Naive thymus-derived CD8-positive, alpha-beta T cell (primary cell): Measurements from ENCODE around the gene RETREG3. TPM values are rescaled to one million over a fixed set of nuclear protein-coding genes. Genes with fewer than 3 reads are reported as not detected.
"Not testable (repeated sequence)": the region's sequence is repeated elsewhere in the genome, so short reads cannot be mapped to it uniquely, and the experiment has no call there.

Experiments used
- ATAC-seq, 2 donors: fragments of 150-1000 bp; cut with Tn5 transposase in 1 of 2; sonication (Bioruptor Pico), chemical (Tn5 transposase) in 1 of 2; 1 replicate in 1 of 2; 2 replicates in 1 of 2; pipeline ENCODE4 v1.10.0; 2021; ENCODE audit warnings: mild to moderate bottlenecking in 2 of 2, moderate library complexity in 2 of 2
- POLR2A ChIA-PET: fragments of 350-600 bp; sonication (Branson Sonifier 250); formaldehyde crosslinking; loops from one replicate; lab custom pipeline; 2021; ENCODE audit warnings: antibody characterized with exemption; lab: Charles Lee
- DNase-seq, 10 donors: peaks; one replicate each; pipeline versions ENCODE4 v3.0.0 to v3.0.0-alpha.2; 2020 to 2022
- H3K27ac Mint-ChIP-seq, 10 donors: one replicate each; pipeline ENCODE4 v1.8.0; 2020 to 2022; ENCODE audit warnings: mild to moderate bottlenecking in 10 of 10, mixed read lengths in 10 of 10, moderate library complexity in 4 of 10, inconsistent platforms in 1 of 10
- H3K27me3 Mint-ChIP-seq, 5 donors: one replicate each; pipeline ENCODE4 v1.8.0; 2021 to 2022; ENCODE audit warnings: mixed read lengths in 5 of 5
- H3K36me3 Mint-ChIP-seq, 3 donors: one replicate each; pipeline ENCODE4 v1.8.0; 2020 to 2022; ENCODE audit warnings: mixed read lengths in 3 of 3, mild to moderate bottlenecking in 2 of 3, inconsistent platforms in 1 of 3
- H3K4me1 Mint-ChIP-seq, 4 donors: one replicate each; pipeline ENCODE4 v1.8.0; 2021 to 2022; ENCODE audit warnings: mixed read lengths in 4 of 4
- H3K4me3 Mint-ChIP-seq, 10 donors: one replicate each; pipeline ENCODE4 v1.8.0; 2020 to 2022; ENCODE audit warnings: mild to moderate bottlenecking in 10 of 10, mixed read lengths in 10 of 10, moderate library complexity in 6 of 10, inconsistent platforms in 1 of 10
- H3K9me3 Mint-ChIP-seq, 9 donors: one replicate each; pipeline ENCODE4 v1.8.0; 2020 to 2022; ENCODE audit warnings: mixed read lengths in 9 of 9, mild to moderate bottlenecking in 3 of 9, inconsistent platforms in 1 of 9, moderate library complexity in 1 of 9
- polyA plus RNA-seq, 3 donors: library from polyadenylated mRNA; unstranded; fragments of 300-500 nt; fragmentation: Illumina TruSeq; gene quantifications; one replicate each; pipeline ENCODE4 v1.2.3, GENCODE V29; 2021
- total RNA-seq, 8 experiments: library from RNA in 2 of 8; stranded (reverse) in 2 of 8; gene quantifications; one replicate each; pipeline ENCODE4 v1.2.3 and lab custom pipeline; 2021 to 2026

The RETREG3 gene
- total and polyA plus RNA-seq, 5 experiments from 2014 or later, result 119 to 147 (median 131) TPM

DNA sequence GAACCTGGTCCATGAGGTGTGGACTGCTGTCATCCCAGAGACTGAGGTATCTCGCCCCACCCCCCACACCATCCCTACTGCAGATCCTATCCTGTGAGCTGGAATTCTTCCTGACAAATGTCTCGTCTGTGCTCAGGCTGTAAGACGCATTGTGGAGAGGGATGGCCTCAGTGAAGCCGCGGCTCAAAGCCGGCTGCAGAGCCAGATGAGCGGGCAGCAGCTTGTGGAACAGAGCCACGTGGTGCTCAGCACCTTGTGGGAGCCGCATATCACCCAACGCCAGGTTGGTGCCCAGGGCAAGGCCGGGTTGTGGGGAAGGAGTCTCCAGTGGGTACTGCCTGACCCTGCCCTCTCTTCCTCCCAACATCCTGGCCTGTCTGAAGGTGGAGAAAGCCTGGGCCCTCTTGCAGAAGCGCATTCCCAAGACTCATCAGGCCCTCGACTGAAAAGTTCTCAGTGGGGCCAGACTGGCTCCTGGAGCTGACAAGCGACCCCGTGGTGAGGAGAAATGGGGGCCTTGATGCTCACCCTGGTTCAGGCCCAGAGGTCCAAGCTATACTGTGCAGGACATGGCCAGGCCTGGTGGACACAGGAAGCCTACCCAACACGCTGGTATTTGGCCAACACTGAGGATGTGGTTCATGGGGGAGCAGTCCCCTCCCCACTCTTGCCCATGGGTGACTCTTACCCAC is 43.5 kb downstream of the RETREG3 start:
- H3K9me3 Mint-ChIP-seq, result no peaks in the 10 kb centered on the region
- H3K4me3 Mint-ChIP-seq, result peak overlapping the region in 7 of 10 donors; percentile 34 to 99 (median 90)
- peaks cover 0 to 30% (median 4%) of the 10 kb centered on the region in 3 donors for H3K36me3 Mint-ChIP-seq
- ATAC-seq (no peak), DNase-seq (peak in 1 of 10 donors; percentile 48)
- peaks cover 21 to 67% (median 57%) of the 10 kb centered on the region in 4 donors for H3K4me1 Mint-ChIP-seq
- POLR2A ChIA-PET, result interaction anchor here (0.5 to 5.0 kb wide), 6 partner anchors 11 to 379 kb away, joined by 3 to 41 read pairs (median 8); partner anchors contain the start of gene PSMC3IP
- no peaks in the 10 kb centered on the region for H3K27me3 Mint-ChIP-seq
- peak overlapping the region in 6 of 10 donors; percentile 85 to 99 (median 90) for H3K27ac Mint-ChIP-seq

GRCh38 chr17:42564815-42565522 is 44.2 kb downstream of the RETREG3 start:
- peak overlapping the region in 6 of 10 donors; percentile 20 to 69 (median 38) for H3K4me3 Mint-ChIP-seq

GRCh38 chr17:42563950-42564349 is 45.2 kb downstream of the RETREG3 start:
- Mint-ChIP-seq H3K36me3 (peaks cover 0 to 14% (median 4%) of the 10 kb centered on the region in 3 donors), H3K27ac (peak overlapping the region in 6 of 10 donors; percentile 56 to 92 (median 86)), H3K27me3 (no peaks in the 10 kb centered on the region), H3K4me3 (peak overlapping the region; percentile 61 to 94 (median 90)), H3K4me1 (peaks cover 23 to 56% (median 53%) of the 10 kb centered on the region in 4 donors), H3K9me3 (no peaks in the 10 kb centered on the region)
- DNase-seq (no peak), ATAC-seq (no peak)
- POLR2A ChIA-PET, result interaction anchor here (1.0 to 5.0 kb wide), 2 partner anchors 10 to 14 kb away, joined by 5 to 41 read pairs; partner anchors contain the start of gene PSMC3IP

More at GRCh38 chr17:42564815-42565522, 44.2 kb downstream of the RETREG3 start:
- Mint-ChIP-seq H3K27me3 (no peaks in the 10 kb centered on the region), H3K27ac (peak overlapping the region in 6 of 10 donors; percentile 9 to 89 (median 54)), H3K36me3 (peaks cover 0 to 23% (median 4%) of the 10 kb centered on the region in 3 donors), H3K9me3 (no peaks in the 10 kb centered on the region), H3K4me1 (peaks cover 21 to 65% (median 58%) of the 10 kb centered on the region in 4 donors)
- DNase-seq (no peak), ATAC-seq (no peak)
- POLR2A ChIA-PET, result interaction anchor here (0.5 to 5.0 kb wide), 4 partner anchors 13 to 378 kb away, joined by 3 to 41 read pairs (median 4); partner anchors contain the start of gene PSMC3IP

GRCh38 chr17:42563543-42563942 is 45.6 kb downstream of the RETREG3 start:
- Mint-ChIP-seq H3K27ac (peak overlapping the region in 7 of 10 donors; percentile 56 to 92 (median 84)), H3K9me3 (no peaks in the 10 kb centered on the region), H3K27me3 (no peaks in the 10 kb centered on the region), H3K4me3 (peak overlapping the region; percentile 61 to 94 (median 90)), H3K36me3 (peaks cover 0 to 10% (median 4%) of the 10 kb centered on the region in 3 donors), H3K4me1 (peaks cover 21 to 52% (median 49%) of the 10 kb centered on the region in 4 donors)
- DNase-seq, result no peak
- POLR2A ChIA-PET, result interaction anchor here (1.0 kb wide), 1 partner anchor 9 kb away, joined by 5 read pairs; no protein-coding TSS in a partner anchor
- no peak for ATAC-seq

GRCh38 chr17:42563143-42563509 is 46.0 kb downstream of the RETREG3 start:
- H3K36me3 Mint-ChIP-seq, result peaks cover 0 to 9% (median 4%) of the 10 kb centered on the region in 3 donors
- H3K4me3 Mint-ChIP-seq, result peak overlapping the region; percentile 86 to 94 (median 90)
- peaks cover 21 to 49% (median 47%) of the 10 kb centered on the region in 4 donors for H3K4me1 Mint-ChIP-seq
- H3K27ac Mint-ChIP-seq, result peak overlapping the region in 8 of 10 donors; percentile 35 to 93 (median 88)
- POLR2A ChIA-PET, result interaction anchor here (1.0 to 1.8 kb wide), 2 partner anchors 9 to 16 kb away, joined by 4 to 5 read pairs; no protein-coding TSS in a partner anchor
- H3K9me3 Mint-ChIP-seq, result no peaks in the 10 kb centered on the region
- DNase-seq (no peak), ATAC-seq (no peak)
- no peaks in the 10 kb centered on the region for H3K27me3 Mint-ChIP-seq

GRCh38 chr17:42562388-42563142 is 46.6 kb downstream of the RETREG3 start:
- POLR2A ChIA-PET, result interaction anchor here (0.7 to 1.8 kb wide), 3 partner anchors 8 to 35 kb away, joined by 4 to 8 read pairs (median 5); no protein-coding TSS in a partner anchor

GRCh38 chr17:42561897-42562387 is 47.2 kb downstream of the RETREG3 start, which contains the start of gene COASY:
Gene COASY, plus strand, starts transcription at chr17:42562148. Its CDS starts 475 bp downstream, at chr17:42562623.
- peak within 1 kb of the TSS; percentile 86 to 94 (median 90) for H3K4me3 Mint-ChIP-seq
- no peaks in the 10 kb centered on the region for H3K9me3 Mint-ChIP-seq
- H3K27ac Mint-ChIP-seq, result peak within 1 kb of the TSS; percentile 90 to 96 (median 93)
- peaks cover 17 to 43% (median 40%) of the 10 kb centered on the region in 4 donors for H3K4me1 Mint-ChIP-seq
- H3K27me3 Mint-ChIP-seq, result no peaks in the 10 kb centered on the region
- DNase-seq (peak; percentile 78 to 98 (median 88)), ATAC-seq (peak; percentile 64 to 66)
- POLR2A ChIA-PET, result interaction anchor here (0.7 to 1.8 kb wide), 2 partner anchors 15 to 35 kb away, joined by 4 to 8 read pairs; no protein-coding TSS in a partner anchor
- peaks cover 0 to 4% (median 4%) of the 10 kb centered on the region in 3 donors for H3K36me3 Mint-ChIP-seq

More at GRCh38 chr17:42562388-42563142, 46.6 kb downstream of the RETREG3 start:
- H3K27me3 Mint-ChIP-seq, result no peaks in the 10 kb centered on the region
- peak overlapping the region; percentile 86 to 94 (median 90) for H3K4me3 Mint-ChIP-seq
- no peaks in the 10 kb centered on the region for H3K9me3 Mint-ChIP-seq
- peaks cover 0 to 6% (median 4%) of the 10 kb centered on the region in 3 donors for H3K36me3 Mint-ChIP-seq
- peak overlapping the region; percentile 90 to 96 (median 93) for H3K27ac Mint-ChIP-seq
- H3K4me1 Mint-ChIP-seq, result peaks cover 18 to 45% (median 42%) of the 10 kb centered on the region in 4 donors
- DNase-seq, result no peak
- ATAC-seq, result peak in 1 of 2 donors; percentile 2

DNA sequence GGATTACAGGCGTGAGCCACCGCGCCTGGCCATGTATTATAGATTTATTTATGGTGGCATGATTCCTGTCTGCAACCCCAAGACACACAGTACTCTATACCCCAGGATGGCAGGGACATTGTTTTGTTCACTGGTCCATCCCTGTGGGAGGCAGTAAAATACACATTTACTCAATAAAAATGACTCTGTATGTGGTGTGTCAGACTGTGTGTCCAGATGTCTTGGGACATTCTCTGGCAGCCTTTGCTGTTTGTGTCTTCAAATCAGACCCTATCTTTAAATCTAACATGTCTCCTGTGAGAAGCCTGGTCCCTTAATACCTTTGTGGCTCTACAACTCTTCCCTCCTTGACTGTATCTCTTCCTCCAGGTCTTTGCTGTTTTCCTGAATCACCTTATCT is 48.9 kb downstream of the RETREG3 start:
- ATAC-seq, result no peak
- H3K27ac Mint-ChIP-seq, result peak overlapping the region in 3 of 10 donors; percentile 17 to 69 (median 68)

GRCh38 chr17:42559075-42559474 is 50.1 kb downstream of the RETREG3 start:
- H3K27ac Mint-ChIP-seq, result no peak overlapping the region
- H3K9me3 Mint-ChIP-seq, result no peaks in the 10 kb centered on the region
- ATAC-seq, result no peak
- peaks cover 0 to 2% (median 2%) of the 10 kb centered on the region in 3 donors for H3K36me3 Mint-ChIP-seq
- no peak for DNase-seq
- peaks cover 16 to 45% (median 44%) of the 10 kb centered on the region in 4 donors for H3K4me1 Mint-ChIP-seq
- POLR2A ChIA-PET, result interaction anchor here (1.9 kb wide), 1 partner anchor 18 kb away, joined by 7 read pairs; the partner anchor contains the start of gene PSMC3IP
- H3K27me3 Mint-ChIP-seq, result no peaks in the 10 kb centered on the region
- H3K4me3 Mint-ChIP-seq, result no peak overlapping the region

More for the DNA sequence above, 48.9 kb downstream of the RETREG3 start:
- H3K9me3 Mint-ChIP-seq, result no peaks in the 10 kb centered on the region
- peaks cover 16 to 45% (median 38%) of the 10 kb centered on the region in 4 donors for H3K4me1 Mint-ChIP-seq
- no peaks in the 10 kb centered on the region for H3K27me3 Mint-ChIP-seq
- POLR2A ChIA-PET, result interaction anchor here (0.6 kb wide), 1 partner anchor 9 kb away, joined by 3 read pairs; no protein-coding TSS in a partner anchor
- H3K4me3 Mint-ChIP-seq, result peak overlapping the region in 7 of 10 donors; percentile 34 to 73 (median 69)
- no peak for DNase-seq
- H3K36me3 Mint-ChIP-seq, result peaks cover 0 to 4% (median 4%) of the 10 kb centered on the region in 3 donors

- peak overlapping the region in 2 of 10 donors; percentile 55 to 83 for H3K27ac Mint-ChIP-seq
- not testable (repeated sequence) for H3K36me3 Mint-ChIP-seq, DNase-seq, H3K9me3 Mint-ChIP-seq, ATAC-seq, H3K27me3 Mint-ChIP-seq
- peaks cover 10 to 45% (median 34%) of the 10 kb centered on the region in 4 donors for H3K4me1 Mint-ChIP-seq
- peak overlapping the region in 3 of 10 donors; percentile 89 to 95 (median 93) for H3K4me3 Mint-ChIP-seq
- POLR2A ChIA-PET, result interaction anchor here (2.6 kb wide), 1 partner anchor 53 kb away, joined by 7 read pairs; the partner anchor contains the start of genes RETREG3 and TUBG1
Observed at GRCh38 chr17:42555961-42556617, 53.1 kb downstream of the RETREG3 start.
